Measurements from ENCODE around the gene SLC16A4.

SLC16A4 gene

GRCh38 chr1:110360431-110360830 is 30.4 kb downstream of the SLC16A4 start:
- DNase-seq (ENCODE audit: low read depth) = no peak
- TF ChIP-seq CTCF (conservative IDR thresholded peaks at IDR 0.05; ENCODE audit: control insufficient read depth, insufficient read depth, low read depth, low read length) = no peak
- H3K4me3 ChIP-seq (ENCODE audit: control insufficient read depth, low read depth, low read length) = no peak overlapping the region

- DNase-seq (ENCODE audit: low read depth) = no peak
- no peak for TF ChIP-seq CTCF (conservative IDR thresholded peaks at IDR 0.05; ENCODE audit: control insufficient read depth, insufficient read depth, low read depth, low read length)
- no peak overlapping the region for H3K4me3 ChIP-seq (ENCODE audit: control insufficient read depth, low read depth, low read length)
Measured at GRCh38 chr1:110356379-110356778, 34.4 kb downstream of the SLC16A4 start.

- TF ChIP-seq CTCF (conservative IDR thresholded peaks at IDR 0.05; ENCODE audit: control insufficient read depth, insufficient read depth, low read depth, low read length) = no peak
- no peak overlapping the region for H3K4me3 ChIP-seq (ENCODE audit: control insufficient read depth, low read depth, low read length)
- no peak for DNase-seq (ENCODE audit: low read depth)
Measured at GRCh38 chr1:110355321-110355720, 35.5 kb downstream of the SLC16A4 start.

GRCh38 chr1:110350360-110350759 is 40.5 kb downstream of the SLC16A4 start:
- no peak overlapping the region for H3K4me3 ChIP-seq (ENCODE audit: control insufficient read depth, low read depth, low read length)
- TF ChIP-seq CTCF (conservative IDR thresholded peaks at IDR 0.05; ENCODE audit: control insufficient read depth, insufficient read depth, low read depth, low read length) = no peak
- DNase-seq (ENCODE audit: low read depth) = no peak

GRCh38 chr1:110348771-110349170 is 42.1 kb downstream of the SLC16A4 start:
- no peak for DNase-seq (ENCODE audit: low read depth)
- no peak overlapping the region for H3K4me3 ChIP-seq (ENCODE audit: control insufficient read depth, low read depth, low read length)
- TF ChIP-seq CTCF (conservative IDR thresholded peaks at IDR 0.05; ENCODE audit: control insufficient read depth, insufficient read depth, low read depth, low read length) = no peak

- no peak overlapping the region for H3K4me3 ChIP-seq (ENCODE audit: control insufficient read depth, low read depth, low read length)
Measured at GRCh38 chr1:110348050-110348449, 42.8 kb downstream of the SLC16A4 start.

More at GRCh38 chr1:110348050-110348449, 42.8 kb downstream of the SLC16A4 start:
- no peak for TF ChIP-seq CTCF (conservative IDR thresholded peaks at IDR 0.05; ENCODE audit: control insufficient read depth, insufficient read depth, low read depth, low read length)
- no peak for DNase-seq (ENCODE audit: low read depth)
